Suprapubic skin (tissue), 4 donors: ENCODE results near the gene NEK4. TPM values are rescaled to one million over a fixed set of nuclear protein-coding genes. Genes with fewer than 3 reads are reported as not detected.

Experiments
- DNase-seq, 2 donors: peaks; one replicate each; pipeline ENCODE4 v3.0.0-alpha.2; 2019; ENCODE audit warnings: low spot score in 2 of 2
- H3K27ac ChIP-seq: fragments of 200-600 bp; sonication (generic); one replicate; pipeline ENCODE4 v1.5.1; 2019
- H3K27me3 ChIP-seq: fragments of 200-600 bp; sonication (generic); one replicate; pipeline ENCODE4 v1.5.1; 2019
- H3K36me3 ChIP-seq: fragments of 200-600 bp; sonication (generic); one replicate; pipeline ENCODE4 v1.5.1; 2019
- H3K4me1 ChIP-seq: fragments of 200-600 bp; sonication (generic); one replicate; pipeline ENCODE4 v1.5.1; 2019
- H3K4me3 ChIP-seq: fragments of 200-600 bp; sonication (generic); one replicate; pipeline ENCODE4 v1.5.1; 2019; ENCODE audit warnings: mild to moderate bottlenecking
- H3K9me3 ChIP-seq: fragments of 200-600 bp; sonication (generic); one replicate; pipeline ENCODE4 v1.5.1; 2019
- CTCF ChIP-seq, 2 donors: fragments of 200-600 bp in 1 of 2; fragments of 450-650 bp in 1 of 2; sonication (generic) in 1 of 2; IDR thresholded peaks; one replicate each; pipeline ENCODE4 v1.5.1; 2016 to 2019; ENCODE audit warnings: antibody characterized with exemption in 2 of 2, mild to moderate bottlenecking in 1 of 2, moderate library complexity in 1 of 2
- EP300 ChIP-seq: sonication (generic); formaldehyde crosslinking; IDR thresholded peaks from one replicate; pipeline ENCODE4 v1.6.1; 2017; ENCODE audit warnings: antibody characterized with exemption
- POLR2A ChIP-seq, 2 donors: fragments of 450-650 bp; IDR thresholded peaks; one replicate each; pipeline ENCODE4 v1.6.1; 2017; ENCODE audit warnings: antibody characterized with exemption in 2 of 2, mild to moderate bottlenecking in 2 of 2, moderate library complexity in 2 of 2
- POLR2AphosphoS5 ChIP-seq, 3 donors: sonication (generic); formaldehyde crosslinking; IDR thresholded peaks; one replicate each; pipeline ENCODE4 v1.6.1; 2017; ENCODE audit warnings: antibody characterized with exemption in 3 of 3
- WGBS: methylation state at CpG from one replicate; pipeline ENCODE4 v1.1.5; 2018; 5-methylcytosine and 5-hydroxymethylcytosine counted together
- total RNA-seq, 4 donors: library from RNA; depleted of rRNA; stranded (reverse); fragments of >200 nt; gene quantifications; one replicate each; pipeline ENCODE4 v1.1.0, GENCODE V29; 2016

NEK4 gene
- 10 to 100 TPM; 12.3 to 20.6 (median 15.5) TPM for total RNA-seq

GRCh38 chr3:52770496-52771333, at the start of gene NEK4:
Gene NEK4, minus strand, starts transcription at chr3:52770940. Its CDS starts 194 bp downstream, at chr3:52770746.
- 0% methylated on average over 22 of the region's 67 CpGs for WGBS
- Histone ChIP-seq H3K27ac (peak within 1 kb of the TSS; percentile 30), H3K4me1 (peaks cover 14% of the 10 kb centered on the region), H3K27me3 (no peaks in the 10 kb centered on the region), H3K4me3 (peak within 1 kb of the TSS; percentile 71), H3K36me3 (peaks cover 21% of the 10 kb centered on the region), H3K9me3 (no peaks in the 10 kb centered on the region)
- peak; percentile 93 to 94 for DNase-seq
- TF ChIP-seq POLR2A (IDR thresholded peaks at IDR 0.05), result peak in 1 of 2 donors; percentile 33
- no peak for TF ChIP-seq EP300
- peak in 1 of 2 donors; percentile 18 for TF ChIP-seq CTCF (IDR thresholded peaks at IDR 0.05)
- peak in 1 of 3 donors; percentile 52 for TF ChIP-seq POLR2AphosphoS5 (IDR thresholded peaks at IDR 0.05)

DNA sequence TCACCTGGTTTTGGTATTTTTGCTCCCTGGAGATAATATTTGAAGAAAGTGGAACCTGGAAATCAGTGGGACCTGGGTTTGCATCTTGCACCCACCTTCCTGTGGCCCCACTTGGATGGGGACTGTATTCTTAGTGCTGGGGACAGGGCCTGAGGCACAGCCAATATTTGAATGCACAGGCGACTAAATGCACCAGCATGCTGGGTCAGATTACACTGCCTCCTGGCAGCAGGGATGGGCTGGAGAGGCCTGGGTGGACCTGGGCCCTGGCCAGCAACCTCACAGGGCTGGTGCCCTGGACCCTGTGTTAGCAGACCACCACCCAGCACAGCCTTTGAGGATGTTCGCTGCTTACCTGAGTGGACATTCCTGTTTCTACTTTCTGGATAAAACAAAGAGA, 49.2 kb upstream of the NEK4 start:
- Histone ChIP-seq H3K27ac (no peak overlapping the region), H3K36me3 (peaks cover 14% of the 10 kb centered on the region), H3K27me3 (no peaks in the 10 kb centered on the region), H3K4me1 (no peaks in the 10 kb centered on the region), H3K4me3 (no peak overlapping the region), H3K9me3 (no peaks in the 10 kb centered on the region)
- no peak for TF ChIP-seq EP300
- DNase-seq, result no peak
- 80% methylated on average over 2 of the region's 2 CpGs for WGBS

DNA sequence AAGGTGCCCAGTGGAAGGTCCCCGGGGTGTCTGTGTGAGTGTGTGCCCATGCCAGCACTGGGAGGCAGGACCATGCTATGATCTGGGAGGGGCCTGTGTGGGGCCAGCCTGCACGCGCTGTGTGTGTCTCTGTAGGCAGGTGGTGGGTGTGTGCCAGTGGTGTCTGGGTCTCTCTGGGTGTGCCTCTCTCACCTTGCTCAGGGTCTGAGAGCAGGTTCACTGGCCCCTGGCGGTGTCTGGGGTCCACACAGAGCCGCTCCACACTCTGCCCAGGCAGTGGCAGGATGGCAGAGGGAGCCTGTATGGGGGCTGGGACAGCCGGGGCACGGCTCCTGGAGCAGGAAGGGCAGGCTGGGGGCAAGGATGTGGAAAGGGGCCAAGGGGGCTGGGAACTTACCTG, 47.1 kb upstream of the NEK4 start:
- 93% methylated on average over 4 of the region's 7 CpGs for WGBS
- peaks cover 3% of the 10 kb centered on the region for H3K36me3 ChIP-seq

GRCh38 chr3:52817221-52817620, 46.5 kb upstream of the NEK4 start:
- H3K9me3 ChIP-seq, result no peaks in the 10 kb centered on the region
- no peak for DNase-seq
- no peak overlapping the region for H3K27ac ChIP-seq
- WGBS, result 98% methylated on average over 10 of the region's 10 CpGs
- TF ChIP-seq CTCF (IDR thresholded peaks at IDR 0.05) (no peak), EP300 (no peak), POLR2AphosphoS5 (IDR thresholded peaks at IDR 0.05) (no peak), POLR2A (IDR thresholded peaks at IDR 0.05) (no peak)
- no peaks in the 10 kb centered on the region for H3K27me3 ChIP-seq
- no peaks in the 10 kb centered on the region for H3K36me3 ChIP-seq
- no peaks in the 10 kb centered on the region for H3K4me1 ChIP-seq
- no peak overlapping the region for H3K4me3 ChIP-seq

More for the DNA sequence above, 47.1 kb upstream of the NEK4 start:
- Histone ChIP-seq H3K4me1 (no peaks in the 10 kb centered on the region), H3K4me3 (no peak overlapping the region), H3K27ac (no peak overlapping the region), H3K27me3 (no peaks in the 10 kb centered on the region), H3K9me3 (no peaks in the 10 kb centered on the region)
- no peak for TF ChIP-seq EP300
- TF ChIP-seq CTCF (IDR thresholded peaks at IDR 0.05), result no peak
- no peak for DNase-seq

GRCh38 chr3:52816654-52817053, 45.9 kb upstream of the NEK4 start:
- DNase-seq, result no peak
- Histone ChIP-seq H3K4me3 (no peak overlapping the region), H3K4me1 (no peaks in the 10 kb centered on the region), H3K36me3 (no peaks in the 10 kb centered on the region), H3K27ac (no peak overlapping the region), H3K9me3 (no peaks in the 10 kb centered on the region), H3K27me3 (no peaks in the 10 kb centered on the region)
- TF ChIP-seq CTCF (IDR thresholded peaks at IDR 0.05), result no peak
- TF ChIP-seq POLR2AphosphoS5 (IDR thresholded peaks at IDR 0.05), result no peak
- no peak for TF ChIP-seq EP300
- no peak for TF ChIP-seq POLR2A (IDR thresholded peaks at IDR 0.05)
- WGBS, result 90% methylated on average over 9 of the region's 10 CpGs
